HG03521 (cell line): ENCODE results near the gene RAPGEF4.

ENCODE experiments used
- ATAC-seq: cut with Tn5 transposase; IDR thresholded peaks from one replicate; pipeline ENCODE4 v1.9.1; 2021; ENCODE audit warnings: mild to moderate bottlenecking, moderate library complexity; ENCODE audit not compliant: unreplicated experiment

Gene RAPGEF4

GRCh38 chr2:172821370-172822338 lies 86.0 kb downstream of the RAPGEF4 start:
- ATAC-seq, result no peak

GRCh38 chr2:172822585-172822984 lies 86.9 kb downstream of the RAPGEF4 start:
- ATAC-seq, result no peak

- no peak for ATAC-seq
These were observed 87.7 kb downstream of the RAPGEF4 start for GRCh38 chr2:172823261-172823850.

GRCh38 chr2:172826522-172826921 lies 90.9 kb downstream of the RAPGEF4 start:
- no peak for ATAC-seq

GRCh38 chr2:172829229-172829628 lies 93.6 kb downstream of the RAPGEF4 start:
- ATAC-seq, result no peak

GRCh38 chr2:172830482-172830881 lies 94.8 kb downstream of the RAPGEF4 start:
- ATAC-seq, result no peak

- no peak for ATAC-seq
These were observed 98.3 kb downstream of the RAPGEF4 start for GRCh38 chr2:172833898-172834297.

- ATAC-seq, result no peak
These were observed 99.2 kb downstream of the RAPGEF4 start for GRCh38 chr2:172834881-172835280.

GRCh38 chr2:172836347-172836821 lies 100.7 kb downstream of the RAPGEF4 start:
- no peak for ATAC-seq

GRCh38 chr2:172836827-172837226 lies 101.2 kb downstream of the RAPGEF4 start:
- ATAC-seq, result no peak

- no peak for ATAC-seq
These were observed 103.8 kb downstream of the RAPGEF4 start for GRCh38 chr2:172839446-172839845.

- no peak for ATAC-seq
These were observed 107.0 kb downstream of the RAPGEF4 start for GRCh38 chr2:172842511-172843265.

- no peak for ATAC-seq
These were observed 107.6 kb downstream of the RAPGEF4 start for GRCh38 chr2:172843266-172843582.

- no peak for ATAC-seq
These were observed 108.5 kb downstream of the RAPGEF4 start for GRCh38 chr2:172843902-172844715.

GRCh38 chr2:172845028-172845630 lies 109.5 kb downstream of the RAPGEF4 start:
- no peak for ATAC-seq

GRCh38 chr2:172846551-172846950 lies 110.9 kb downstream of the RAPGEF4 start:
- ATAC-seq, result no peak

GRCh38 chr2:172847188-172847587 lies 111.5 kb downstream of the RAPGEF4 start:
- ATAC-seq, result no peak

GRCh38 chr2:172848519-172848918 lies 112.9 kb downstream of the RAPGEF4 start:
- no peak for ATAC-seq

GRCh38 chr2:172849519-172850217 lies 114.0 kb downstream of the RAPGEF4 start:
- ATAC-seq, result no peak

- ATAC-seq, result no peak
These were observed 119.9 kb downstream of the RAPGEF4 start for GRCh38 chr2:172855588-172855987.
